ENCODE results near the gene APOL4.
A peak's percentile ranks its signal among the peaks of the same experiment; 100 is the strongest.

The APOL4 gene

DNA sequence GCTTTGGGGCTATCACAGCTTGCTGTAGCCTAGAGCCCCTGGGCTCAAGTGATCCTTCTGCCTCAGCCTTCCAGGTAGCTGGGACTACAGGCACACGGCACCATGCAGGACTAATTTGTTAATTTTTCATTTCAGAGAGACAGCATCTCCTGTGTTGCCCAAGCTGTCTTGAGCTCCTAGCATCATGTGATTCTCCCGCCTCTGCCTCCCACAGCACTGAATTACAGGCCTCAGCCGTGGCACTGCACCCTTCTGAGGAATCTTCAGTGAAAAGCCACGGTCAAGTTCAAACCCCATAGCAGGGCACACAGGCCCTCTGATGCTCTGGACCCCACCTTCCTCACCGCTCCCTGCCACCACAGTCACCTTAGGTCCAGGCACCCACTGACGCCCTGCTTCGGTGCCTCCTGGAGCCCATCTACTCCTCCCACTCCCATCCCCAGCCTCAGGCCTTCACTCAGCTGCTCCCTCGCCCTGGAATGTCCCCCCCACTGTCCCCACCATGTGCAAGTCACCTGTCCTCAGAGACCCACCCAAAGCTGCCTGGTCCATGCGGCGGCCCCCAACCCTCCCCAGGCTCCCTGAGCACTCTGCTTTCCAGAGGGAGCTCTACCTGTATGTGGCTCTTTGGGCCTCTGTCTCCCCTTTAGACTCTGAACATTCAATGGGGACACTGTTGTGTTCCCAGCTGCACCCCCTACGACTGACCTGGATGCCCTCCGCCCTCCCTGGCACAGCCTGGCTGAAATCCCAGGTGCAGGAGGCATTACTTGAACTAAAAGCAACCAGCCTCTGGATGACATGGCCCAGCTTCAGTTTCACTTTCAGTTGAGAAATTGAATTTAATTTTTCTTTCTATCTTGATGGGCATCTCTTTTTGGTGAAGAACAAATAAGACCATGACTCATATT is 36.1 kb upstream of the APOL4 start:
- peaks cover 0 to 9% of the 10 kb centered on the region in 2 donors for H3K9me3 ChIP-seq (replicated peaks in 1 of 2; ENCODE audit: control insufficient read depth in 2 of 2, insufficient read depth in 1 of 2, low read depth in 1 of 2, low read length in 2 of 2)
- H2BK5ac ChIP-seq (ENCODE audit: low read length) = peak overlapping the region; percentile 30
- peak overlapping the region; percentile 14 for H3K23ac ChIP-seq (ENCODE audit: low read depth, low read length, poor library complexity)
- no peak overlapping the region for H4K91ac ChIP-seq (ENCODE audit: low read depth, low read length, poor library complexity)
- DNase-seq (ENCODE audit: low spot score) = no peak
- H2BK15ac ChIP-seq (ENCODE audit: low read length) = peak overlapping the region; percentile 78
- H2BK120ac ChIP-seq (ENCODE audit: low read depth, low read length) = no peak overlapping the region
- H4K8ac ChIP-seq (ENCODE audit: low read depth, low read length) = no peak overlapping the region
- H2AFZ ChIP-seq (ENCODE audit: low read length) = no peak overlapping the region
- no peak overlapping the region for H3K14ac ChIP-seq (ENCODE audit: low read length)
- H2BK12ac ChIP-seq (ENCODE audit: low read length) = no peak overlapping the region
- no CpG with 5 or more reads among the region's 12 CpGs for WGBS, 2 donors (ENCODE audit: extremely low coverage in 2 of 2, insufficient read length in 2 of 2, insufficient replicate concordance in 1 of 2)
- H3K4me3 ChIP-seq (ENCODE audit: low read length in 2 of 2) = peak overlapping the region in 1 of 2 donors; percentile 83
- peaks cover 0 to 21% of the 10 kb centered on the region in 2 donors for H3K36me3 ChIP-seq (replicated peaks in 1 of 2; ENCODE audit: control insufficient read depth in 2 of 2, insufficient read depth in 2 of 2, low read length in 2 of 2)
- H3K79me1 ChIP-seq (ENCODE audit: low read depth, low read length) = no peaks in the 10 kb centered on the region
- H3K18ac ChIP-seq (ENCODE audit: low read length) = peak overlapping the region; percentile 28
- no peak overlapping the region for H3K9ac ChIP-seq (ENCODE audit: low read depth, low read length, poor library complexity)
- no peaks in the 10 kb centered on the region for H3K27me3 ChIP-seq (ENCODE audit: control insufficient read depth in 3 of 3, insufficient read depth in 3 of 3, low read depth in 1 of 3, low read length in 3 of 3)
- H2AK5ac ChIP-seq (ENCODE audit: low read depth, low read length) = peak overlapping the region; percentile 81
- no peak overlapping the region for H3K4ac ChIP-seq (ENCODE audit: low read length)
- H3K4me1 ChIP-seq (ENCODE audit: control insufficient read depth in 2 of 2, insufficient read depth in 1 of 2, low read depth in 1 of 2, low read length in 2 of 2) = peaks cover 10% of the 10 kb centered on the region in 2 donors
- no peak overlapping the region for H3K27ac ChIP-seq (replicated peaks; ENCODE audit: low read length)
- H3K4me2 ChIP-seq (ENCODE audit: insufficient read depth, low read length, poor library complexity, severe bottlenecking) = no peak overlapping the region

DNA sequence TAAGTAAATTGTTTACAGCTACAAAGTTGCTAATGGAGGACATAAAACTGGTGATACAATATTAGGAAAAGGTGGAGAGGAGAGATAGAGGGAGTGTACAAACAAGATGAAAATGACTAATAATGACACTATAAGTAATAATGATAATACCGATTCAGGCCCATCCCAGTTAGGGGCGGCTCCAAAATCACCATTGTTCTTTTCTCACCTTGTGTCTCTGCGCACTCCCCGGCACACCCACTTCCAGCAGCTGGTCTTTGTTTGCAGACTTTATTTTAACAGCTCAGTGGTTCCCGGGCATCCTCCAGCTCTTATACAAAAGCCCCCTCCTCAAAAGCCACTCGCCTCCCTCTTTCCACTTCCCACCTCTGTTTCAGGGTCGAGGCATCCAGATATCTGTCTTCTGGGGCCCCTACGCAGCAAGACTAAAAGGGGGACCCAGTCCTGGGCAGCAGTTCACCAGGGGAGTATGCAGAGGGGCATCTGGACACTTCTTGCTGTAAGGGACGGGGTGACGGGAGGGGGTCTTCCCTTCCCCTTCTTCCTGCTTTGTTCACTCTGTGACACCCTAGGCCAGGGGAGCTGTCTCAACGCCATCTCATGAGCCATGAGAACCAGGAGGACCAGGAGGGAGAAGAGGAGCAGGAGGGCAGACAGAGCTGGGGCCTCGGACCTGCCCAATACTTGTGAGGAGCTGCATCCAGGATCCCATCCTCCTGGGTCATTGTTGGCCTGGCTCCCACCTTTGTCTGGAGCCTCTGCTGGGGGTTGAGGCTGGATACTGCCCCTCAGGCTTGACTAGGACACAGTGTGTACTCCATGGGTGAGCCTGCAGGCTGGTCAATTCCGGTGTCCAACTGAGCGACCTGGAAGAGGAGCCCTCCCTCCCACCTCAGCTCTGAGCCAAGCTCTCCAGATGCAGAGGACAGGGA is 35.0 kb upstream of the APOL4 start:
- no peak overlapping the region for H4K91ac ChIP-seq (ENCODE audit: low read depth, low read length, poor library complexity)
- H3K14ac ChIP-seq (ENCODE audit: low read length) = peak overlapping the region; percentile 40
- H3K4me3 ChIP-seq (ENCODE audit: low read length in 2 of 2) = no peak overlapping the region
- no peak overlapping the region for H4K8ac ChIP-seq (ENCODE audit: low read depth, low read length)
- H3K4ac ChIP-seq (ENCODE audit: low read length) = peak overlapping the region; percentile 43
- DNase-seq (ENCODE audit: low spot score) = no peak
- no peak overlapping the region for H2BK5ac ChIP-seq (ENCODE audit: low read length)
- peak overlapping the region; percentile 64 for H2AK5ac ChIP-seq (ENCODE audit: low read depth, low read length)
- H3K4me2 ChIP-seq (ENCODE audit: insufficient read depth, low read length, poor library complexity, severe bottlenecking) = no peak overlapping the region
- H3K23ac ChIP-seq (ENCODE audit: low read depth, low read length, poor library complexity) = peak overlapping the region; percentile 26
- no peak overlapping the region for H2BK12ac ChIP-seq (ENCODE audit: low read length)
- H3K27ac ChIP-seq (replicated peaks; ENCODE audit: low read length) = no peak overlapping the region
- H2BK120ac ChIP-seq (ENCODE audit: low read depth, low read length) = peak overlapping the region; percentile 65
- peaks cover 0 to 9% of the 10 kb centered on the region in 2 donors for H3K9me3 ChIP-seq (replicated peaks in 1 of 2; ENCODE audit: control insufficient read depth in 2 of 2, insufficient read depth in 1 of 2, low read depth in 1 of 2, low read length in 2 of 2)
- H3K9ac ChIP-seq (ENCODE audit: low read depth, low read length, poor library complexity) = no peak overlapping the region
- H3K4me1 ChIP-seq (ENCODE audit: control insufficient read depth in 2 of 2, insufficient read depth in 1 of 2, low read depth in 1 of 2, low read length in 2 of 2) = peaks cover 10% of the 10 kb centered on the region in 2 donors
- no peaks in the 10 kb centered on the region for H3K79me1 ChIP-seq (ENCODE audit: low read depth, low read length)
- H2BK15ac ChIP-seq (ENCODE audit: low read length) = peak overlapping the region; percentile 71
- peak overlapping the region; percentile 86 for H3K18ac ChIP-seq (ENCODE audit: low read length)
- H2AFZ ChIP-seq (ENCODE audit: low read length) = no peak overlapping the region
- H3K36me3 ChIP-seq (replicated peaks in 1 of 2; ENCODE audit: control insufficient read depth in 2 of 2, insufficient read depth in 2 of 2, low read length in 2 of 2) = peaks cover 0 to 31% of the 10 kb centered on the region in 2 donors
- WGBS, 2 donors (ENCODE audit: extremely low coverage in 2 of 2, insufficient read length in 2 of 2, insufficient replicate concordance in 1 of 2) = no CpG with 5 or more reads among the region's 14 CpGs
- no peaks in the 10 kb centered on the region for H3K27me3 ChIP-seq (ENCODE audit: control insufficient read depth in 3 of 3, insufficient read depth in 3 of 3, low read depth in 1 of 3, low read length in 3 of 3)

DNA sequence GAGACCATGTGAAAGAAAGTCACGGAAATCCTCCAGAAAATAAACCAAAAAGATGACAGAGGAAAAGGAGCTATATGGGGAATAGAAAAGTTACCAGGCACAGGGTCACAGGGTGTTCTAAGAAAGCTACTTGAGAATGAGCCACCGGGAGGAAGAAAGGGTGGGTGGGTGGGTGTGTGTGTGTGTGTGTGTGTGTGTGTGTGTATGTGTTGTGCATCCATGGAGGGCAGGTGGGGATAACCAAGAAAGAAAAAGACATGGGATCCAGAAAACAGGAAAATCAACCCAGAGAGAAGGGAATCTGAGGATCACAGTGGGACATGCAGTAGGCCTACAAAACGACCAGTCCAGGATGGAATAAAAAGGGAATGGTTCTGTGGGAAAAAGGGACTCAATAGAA is 34.0 kb upstream of the APOL4 start:
- Histone ChIP-seq H3K27ac (replicated peaks; ENCODE audit: low read length) (no peak overlapping the region), H2BK12ac (ENCODE audit: low read length) (no peak overlapping the region), H3K4me1 (ENCODE audit: control insufficient read depth in 2 of 2, insufficient read depth in 1 of 2, low read depth in 1 of 2, low read length in 2 of 2) (peaks cover 10% of the 10 kb centered on the region in 2 donors), H2BK5ac (ENCODE audit: low read length) (no peak overlapping the region), H3K23ac (ENCODE audit: low read depth, low read length, poor library complexity) (no peak overlapping the region), H3K27me3 (ENCODE audit: control insufficient read depth in 3 of 3, insufficient read depth in 3 of 3, low read depth in 1 of 3, low read length in 3 of 3) (no peaks in the 10 kb centered on the region), H3K79me1 (ENCODE audit: low read depth, low read length) (no peaks in the 10 kb centered on the region), H3K4ac (ENCODE audit: low read length) (no peak overlapping the region), H2BK15ac (ENCODE audit: low read length) (no peak overlapping the region), H2AFZ (ENCODE audit: low read length) (no peak overlapping the region), H3K4me2 (ENCODE audit: insufficient read depth, low read length, poor library complexity, severe bottlenecking) (no peak overlapping the region), H3K18ac (ENCODE audit: low read length) (no peak overlapping the region), H2BK120ac (ENCODE audit: low read depth, low read length) (no peak overlapping the region), H4K91ac (ENCODE audit: low read depth, low read length, poor library complexity) (no peak overlapping the region), H3K14ac (ENCODE audit: low read length) (no peak overlapping the region), H3K9ac (ENCODE audit: low read depth, low read length, poor library complexity) (no peak overlapping the region), H4K8ac (ENCODE audit: low read depth, low read length) (no peak overlapping the region), H2AK5ac (ENCODE audit: low read depth, low read length) (no peak overlapping the region), H3K36me3 (replicated peaks in 1 of 2; ENCODE audit: control insufficient read depth in 2 of 2, insufficient read depth in 2 of 2, low read length in 2 of 2) (peaks cover 0 to 42% of the 10 kb centered on the region in 2 donors), H3K9me3 (replicated peaks in 1 of 2; ENCODE audit: control insufficient read depth in 2 of 2, insufficient read depth in 1 of 2, low read depth in 1 of 2, low read length in 2 of 2) (peaks cover 0 to 9% of the 10 kb centered on the region in 2 donors), H3K4me3 (ENCODE audit: low read length in 2 of 2) (no peak overlapping the region)
- DNase-seq (ENCODE audit: low spot score) = no peak
- no CpG with 5 or more reads among the region's 3 CpGs for WGBS, 2 donors (ENCODE audit: extremely low coverage in 2 of 2, insufficient read length in 2 of 2, insufficient replicate concordance in 1 of 2)
